ENCODE results near the gene STON2.

DNA sequence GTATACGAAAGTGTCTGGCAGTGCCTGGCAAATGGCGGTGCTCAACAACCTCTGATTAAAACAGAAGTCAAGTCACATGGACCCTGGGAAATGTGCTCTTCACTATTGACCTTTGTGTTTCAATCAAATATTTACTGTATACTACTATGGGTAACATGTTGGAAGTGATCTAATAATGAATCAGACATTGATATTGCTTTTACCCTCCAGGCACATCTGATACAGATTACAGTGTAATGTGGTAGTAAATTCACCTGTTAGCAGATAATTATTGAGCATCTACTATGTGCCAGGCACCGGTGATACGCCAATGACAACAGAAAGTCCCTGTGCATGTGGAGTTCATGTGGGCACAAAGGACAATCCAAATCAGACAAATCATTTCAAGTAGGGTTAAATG is 63.1 kb downstream of the STON2 start:
- TF ChIP-seq, protein P1, sequence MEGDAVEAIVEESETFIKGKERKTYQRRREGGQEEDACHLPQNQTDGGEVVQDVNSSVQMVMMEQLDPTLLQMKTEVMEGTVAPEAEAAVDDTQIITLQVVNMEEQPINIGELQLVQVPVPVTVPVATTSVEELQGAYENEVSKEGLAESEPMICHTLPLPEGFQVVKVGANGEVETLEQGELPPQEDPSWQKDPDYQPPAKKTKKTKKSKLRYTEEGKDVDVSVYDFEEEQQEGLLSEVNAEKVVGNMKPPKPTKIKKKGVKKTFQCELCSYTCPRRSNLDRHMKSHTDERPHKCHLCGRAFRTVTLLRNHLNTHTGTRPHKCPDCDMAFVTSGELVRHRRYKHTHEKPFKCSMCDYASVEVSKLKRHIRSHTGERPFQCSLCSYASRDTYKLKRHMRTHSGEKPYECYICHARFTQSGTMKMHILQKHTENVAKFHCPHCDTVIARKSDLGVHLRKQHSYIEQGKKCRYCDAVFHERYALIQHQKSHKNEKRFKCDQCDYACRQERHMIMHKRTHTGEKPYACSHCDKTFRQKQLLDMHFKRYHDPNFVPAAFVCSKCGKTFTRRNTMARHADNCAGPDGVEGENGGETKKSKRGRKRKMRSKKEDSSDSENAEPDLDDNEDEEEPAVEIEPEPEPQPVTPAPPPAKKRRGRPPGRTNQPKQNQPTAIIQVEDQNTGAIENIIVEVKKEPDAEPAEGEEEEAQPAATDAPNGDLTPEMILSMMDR (IDR thresholded peaks at IDR 0.05; ENCODE audit: control extremely low read depth in 1 of 3, insufficient read depth in 1 of 3, low read depth in 1 of 3, low read length in 3 of 3), result no peak
- no peak for TF ChIP-seq EZH2 (IDR thresholded peaks at IDR 0.05; ENCODE audit: low read depth, low read length, severe bottlenecking)
- TF ChIP-seq POLR2A (IDR thresholded peaks at IDR 0.05; ENCODE audit: control extremely low read depth in 1 of 2, low read depth in 2 of 2, low read length in 2 of 2), result no peak
- no peak for TF ChIP-seq TAF7 (optimal IDR thresholded peaks at IDR 0.05; ENCODE audit: borderline replicate concordance, low read depth, low read length)
- TF ChIP-seq RAD21 (IDR thresholded peaks at IDR 0.05 in 1 of 2, conservative IDR thresholded peaks at IDR 0.05 in 1 of 2; ENCODE audit: low read depth in 2 of 2, low read length in 2 of 2), result no peak
- TF ChIP-seq CEBPB (IDR thresholded peaks at IDR 0.05; ENCODE audit: low read depth, low read length), result no peak
- TF ChIP-seq POU5F1 (IDR thresholded peaks at IDR 0.05; ENCODE audit: low read depth, low read length), result no peak

Data from H1 (cell line).